ENCODE results near the gene PIK3CA. TPM values are rescaled to one million over a fixed set of nuclear protein-coding genes. Genes with fewer than 3 reads are reported as not detected.

The PIK3CA gene
- 18.1 and 20.7 TPM in 2 replicates for total RNA-seq (2022)
- percentile 78 among the genes with signal in this experiment for Bru-seq, nascent RNA
- percentile 80 among the genes with signal in this experiment for BruChase-seq, experiment 1, labeled RNA remaining after a 6-hour chase
- percentile 82 among the genes with signal in this experiment for BruChase-seq, experiment 2, labeled RNA remaining after a 2-hour chase
- long read RNA-seq, full-length matches to known transcripts: 13 of 21 reads
- long read RNA-seq, partial matches to known transcripts: 1 of 21 reads
- long read RNA-seq, other reads (novel, unspliced or antisense): 7 of 21 reads

GRCh38 chr3:179147873-179148615, at the start of gene PIK3CA:
Gene PIK3CA (plus strand): TSS chr3:179148357. CDS start chr3:179198826, 50,469 bp downstream.
- Mint-ChIP-seq H3K4me1 (ENCODE audit: insufficient read depth, unreplicated experiment) (peaks cover 23% of the 10 kb centered on the region), H3K27ac (ENCODE audit: low read depth, unreplicated experiment) (no peak within 1 kb of the TSS), H3K4me3 (ENCODE audit: unreplicated experiment) (no peak within 1 kb of the TSS), H3K9me3 (ENCODE audit: unreplicated experiment) (no peaks in the 10 kb centered on the region), H3K36me3 (ENCODE audit: insufficient read depth, unreplicated experiment) (peaks cover 6% of the 10 kb centered on the region), H3K27me3 (ENCODE audit: insufficient read depth, unreplicated experiment) (no peaks in the 10 kb centered on the region)
- TF ChIP-seq, protein P1, sequence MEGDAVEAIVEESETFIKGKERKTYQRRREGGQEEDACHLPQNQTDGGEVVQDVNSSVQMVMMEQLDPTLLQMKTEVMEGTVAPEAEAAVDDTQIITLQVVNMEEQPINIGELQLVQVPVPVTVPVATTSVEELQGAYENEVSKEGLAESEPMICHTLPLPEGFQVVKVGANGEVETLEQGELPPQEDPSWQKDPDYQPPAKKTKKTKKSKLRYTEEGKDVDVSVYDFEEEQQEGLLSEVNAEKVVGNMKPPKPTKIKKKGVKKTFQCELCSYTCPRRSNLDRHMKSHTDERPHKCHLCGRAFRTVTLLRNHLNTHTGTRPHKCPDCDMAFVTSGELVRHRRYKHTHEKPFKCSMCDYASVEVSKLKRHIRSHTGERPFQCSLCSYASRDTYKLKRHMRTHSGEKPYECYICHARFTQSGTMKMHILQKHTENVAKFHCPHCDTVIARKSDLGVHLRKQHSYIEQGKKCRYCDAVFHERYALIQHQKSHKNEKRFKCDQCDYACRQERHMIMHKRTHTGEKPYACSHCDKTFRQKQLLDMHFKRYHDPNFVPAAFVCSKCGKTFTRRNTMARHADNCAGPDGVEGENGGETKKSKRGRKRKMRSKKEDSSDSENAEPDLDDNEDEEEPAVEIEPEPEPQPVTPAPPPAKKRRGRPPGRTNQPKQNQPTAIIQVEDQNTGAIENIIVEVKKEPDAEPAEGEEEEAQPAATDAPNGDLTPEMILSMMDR (IDR thresholded peaks at IDR 0.05; ENCODE audit: unreplicated experiment): no peak
- no TSS peak for BruUV-seq (replicated peaks)
- intact Hi-C loops (cut with micrococcal nuclease): loop anchor here (1.0 to 2.0 kb wide), 8 partner anchors 16 to 712 kb away; partner anchors contain the start of gene ZMAT3
- CTCF ChIA-PET: interaction anchor here (0.6 to 4.9 kb wide), 22 partner anchors 11 to 277 kb away, joined by 3 to 24 read pairs (median 4); no protein-coding TSS in a partner anchor
- peak; percentile 99 for DNase-seq (ENCODE audit: unreplicated experiment)
- POLR2A ChIA-PET: interaction anchor here (0.5 to 6.4 kb wide), 32 partner anchors 8 to 1468 kb away, joined by 3 to 67 read pairs (median 4); partner anchors contain the start of genes MFN1, ZMAT3 and ZNF639

DNA sequence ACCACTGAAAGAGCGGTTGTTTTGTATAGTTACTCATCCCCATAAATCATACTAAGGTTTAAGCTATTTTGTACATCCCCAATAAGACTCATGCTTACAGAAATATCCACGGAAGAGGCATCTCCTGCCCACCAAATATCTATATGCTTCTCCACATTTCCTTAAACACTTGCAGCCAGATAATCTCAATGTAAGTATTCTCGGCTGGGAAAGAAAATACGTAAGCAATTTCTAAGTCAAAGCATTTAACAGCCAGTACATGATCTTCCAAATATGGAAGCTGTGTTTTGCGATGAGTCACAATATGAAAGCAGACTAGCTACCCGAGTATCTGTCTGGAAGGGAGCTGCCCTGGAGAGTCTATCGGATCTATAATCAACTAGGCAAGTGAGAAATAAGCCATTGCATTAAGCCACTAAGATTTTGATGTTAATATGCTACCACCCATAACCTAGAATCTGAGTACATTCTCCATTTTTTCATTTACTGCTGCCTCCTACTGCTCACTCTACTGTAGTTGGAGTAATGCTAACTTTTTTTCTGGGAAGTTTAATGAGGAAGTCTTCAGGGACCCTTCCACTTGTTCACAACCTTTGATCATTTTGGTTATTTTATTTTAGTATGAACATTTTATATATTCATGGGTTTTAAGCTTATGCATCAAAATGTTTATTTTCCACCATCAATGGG, 49.6 kb upstream of the PIK3CA start:
- Mint-ChIP-seq H3K4me1 (ENCODE audit: insufficient read depth, unreplicated experiment) (peaks cover 7% of the 10 kb centered on the region), H3K27me3 (ENCODE audit: insufficient read depth, unreplicated experiment) (no peaks in the 10 kb centered on the region), H3K36me3 (ENCODE audit: insufficient read depth, unreplicated experiment) (no peaks in the 10 kb centered on the region), H3K9me3 (ENCODE audit: unreplicated experiment) (peaks cover 5% of the 10 kb centered on the region), H3K27ac (ENCODE audit: low read depth, unreplicated experiment) (peak overlapping the region; percentile 35), H3K4me3 (ENCODE audit: unreplicated experiment) (peak overlapping the region; percentile 48)
- peak; percentile 74 for DNase-seq (ENCODE audit: unreplicated experiment)
- intact Hi-C loops (cut with micrococcal nuclease): no loop called here
- BruUV-seq (replicated peaks): no TSS peak
- TF ChIP-seq, protein P1 (IDR thresholded peaks at IDR 0.05; ENCODE audit: unreplicated experiment): peak; percentile 22
- ChIA-PET POLR2A (interaction anchor here (0.5 to 9.2 kb wide), 13 partner anchors 10 to 225 kb away, joined by 3 to 120 read pairs (median 4); partner anchors contain the start of genes PIK3CA, ZMAT3 and ZNF639), CTCF (interaction anchor here (0.6 to 3.2 kb wide), 26 partner anchors 10 to 527 kb away, joined by 3 to 34 read pairs (median 4); partner anchors contain the start of gene PIK3CA)

- H3K27me3 Mint-ChIP-seq (ENCODE audit: insufficient read depth, unreplicated experiment): no peaks in the 10 kb centered on the region
- BruUV-seq (replicated peaks): no TSS peak
- H3K4me3 Mint-ChIP-seq (ENCODE audit: unreplicated experiment): no peak overlapping the region
- TF ChIP-seq, protein P1 (IDR thresholded peaks at IDR 0.05; ENCODE audit: unreplicated experiment): no peak
- intact Hi-C loops (cut with micrococcal nuclease): no loop called here
- peaks cover 7% of the 10 kb centered on the region for H3K4me1 Mint-ChIP-seq (ENCODE audit: insufficient read depth, unreplicated experiment)
- ChIA-PET CTCF (interaction anchor here (0.5 to 3.2 kb wide), 14 partner anchors 8 to 457 kb away, joined by 3 to 19 read pairs (median 4); partner anchors contain the start of gene ZMAT3), POLR2A (interaction anchor here (0.6 to 9.2 kb wide), 9 partner anchors 10 to 223 kb away, joined by 3 to 120 read pairs (median 6); partner anchors contain the start of genes PIK3CA and ZMAT3)
- DNase-seq (ENCODE audit: unreplicated experiment): peak; percentile 63
- no peak overlapping the region for H3K27ac Mint-ChIP-seq (ENCODE audit: low read depth, unreplicated experiment)
- H3K36me3 Mint-ChIP-seq (ENCODE audit: insufficient read depth, unreplicated experiment): no peaks in the 10 kb centered on the region
- H3K9me3 Mint-ChIP-seq (ENCODE audit: unreplicated experiment): no peaks in the 10 kb centered on the region
Observed at GRCh38 chr3:179100652-179101051, 47.5 kb upstream of the PIK3CA start.
